Stimulated activated CD8-positive, alpha-beta memory T cell treated with anti-CD3 and anti-CD28 coated beads, Interleukin-7, amount 100 ng/mL, for 48 hours (primary cell): ENCODE data around the gene GTF3C6.
"Not testable (repeated sequence)": the region's sequence is repeated elsewhere in the genome, so short reads cannot be mapped to it uniquely, and the experiment has no call there.

ENCODE experiments used
- DNase-seq, 2 donors: peaks; one replicate each; pipeline ENCODE4 v3.0.0-alpha.2; 2020; ENCODE audit warnings: low read depth in 1 of 2; ENCODE audit errors: extremely low read depth in 1 of 2

GTF3C6 gene

GRCh38 chr6:110976575-110976974 lies 18.1 kb downstream of the GTF3C6 start:
- no peak for DNase-seq

- DNase-seq, result no peak
Measured at GRCh38 chr6:110979565-110980101, 21.1 kb downstream of the GTF3C6 start.

GRCh38 chr6:110980227-110980626 lies 21.7 kb downstream of the GTF3C6 start:
- DNase-seq, result no peak

- no peak for DNase-seq
Measured at GRCh38 chr6:110980648-110981047, 22.1 kb downstream of the GTF3C6 start.

- DNase-seq, result no peak
Measured at GRCh38 chr6:110981202-110981600, 22.7 kb downstream of the GTF3C6 start.

- DNase-seq, result no peak
Measured at GRCh38 chr6:110990840-110991576, 32.5 kb downstream of the GTF3C6 start.

- no peak for DNase-seq
Measured at GRCh38 chr6:110996691-110997090, 38.2 kb downstream of the GTF3C6 start.

GRCh38 chr6:110999634-111000270 lies 41.2 kb downstream of the GTF3C6 start:
- no peak for DNase-seq

GRCh38 chr6:111002350-111002749 lies 43.8 kb downstream of the GTF3C6 start:
- no peak for DNase-seq

GRCh38 chr6:111011360-111012142 lies 53.0 kb downstream of the GTF3C6 start:
- DNase-seq, result no peak

- DNase-seq, result no peak
Measured at GRCh38 chr6:111012143-111012452, 53.6 kb downstream of the GTF3C6 start.

- DNase-seq, result not testable (repeated sequence)
Measured at GRCh38 chr6:111012520-111012919, 54.0 kb downstream of the GTF3C6 start.

- no peak for DNase-seq
Measured at GRCh38 chr6:111013144-111013915, 54.8 kb downstream of the GTF3C6 start.

- no peak for DNase-seq
Measured at GRCh38 chr6:111015389-111016124, 57.1 kb downstream of the GTF3C6 start.

GRCh38 chr6:111017241-111017640 lies 58.7 kb downstream of the GTF3C6 start:
- DNase-seq, result not testable (repeated sequence)
